Dendritic cell treated with granulocyte-macrophage colony-stimulating factor and Interleukin-4, amounts not matched to agents 40 ng/mL and 50 ng/mL, for 4 days (primary cell): ENCODE data around the gene ELP5.
"Not testable (repeated sequence)": the region's sequence is repeated elsewhere in the genome, so short reads cannot be mapped to it uniquely, and the experiment has no call there.

Source experiments
- H3K27ac Mint-ChIP-seq: one replicate; pipeline ENCODE4 v1.8.0; 2022; ENCODE audit warnings: mild to moderate bottlenecking, mixed read lengths
- H3K27me3 Mint-ChIP-seq: one replicate; pipeline ENCODE4 v1.8.0; 2022; ENCODE audit warnings: mild to moderate bottlenecking, mixed read lengths
- H3K36me3 Mint-ChIP-seq: one replicate; pipeline ENCODE4 v1.8.0; 2022; ENCODE audit warnings: low read depth, mixed read lengths
- H3K4me1 Mint-ChIP-seq: one replicate; pipeline ENCODE4 v1.8.0; 2022; ENCODE audit warnings: low read depth, mixed read lengths
- H3K4me3 Mint-ChIP-seq: one replicate; pipeline ENCODE4 v1.8.0; 2022; ENCODE audit warnings: mild to moderate bottlenecking, moderate library complexity, mixed read lengths
- H3K9me3 Mint-ChIP-seq: one replicate; pipeline ENCODE4 v1.8.0; 2022; ENCODE audit warnings: mixed read lengths
- intact Hi-C: fragments of 100-400 bp; cut with micrococcal nuclease; formaldehyde crosslinking; loops from one replicate; pipeline ENCODE4 v1.15.0; 2022

ELP5 gene

DNA sequence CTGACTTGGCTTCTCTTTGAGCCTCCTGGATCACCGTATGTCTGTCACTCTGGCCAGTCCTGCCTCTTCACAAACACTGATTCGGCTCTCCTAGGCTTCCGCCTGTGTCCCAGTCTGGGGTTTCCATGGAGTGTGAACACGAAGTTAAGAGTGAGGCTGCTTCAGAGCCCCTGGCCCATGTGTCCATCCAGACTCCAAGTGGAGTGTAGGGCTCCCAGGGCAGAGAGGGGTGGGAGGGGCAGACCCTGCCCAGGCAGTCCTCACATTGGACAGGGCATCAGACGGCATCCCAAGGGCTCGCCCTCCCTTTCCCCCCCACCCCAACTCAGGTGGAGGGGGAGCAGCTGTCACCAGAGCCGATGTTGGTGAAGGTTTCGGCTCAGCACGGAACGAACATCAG lies 8.2 kb upstream of the ELP5 start:
- H3K27ac Mint-ChIP-seq = peak overlapping the region; percentile 98
- not testable (repeated sequence) for H3K27me3 Mint-ChIP-seq, H3K9me3 Mint-ChIP-seq
- peaks cover 54% of the 10 kb centered on the region for H3K4me1 Mint-ChIP-seq
- peak overlapping the region; percentile 98 for H3K4me3 Mint-ChIP-seq
- intact Hi-C loops = loop anchor here (5.0 kb wide), 1 partner anchor 38 kb away; the partner anchor contains the start of gene SLC2A4
- peaks cover 87% of the 10 kb centered on the region for H3K36me3 Mint-ChIP-seq

DNA sequence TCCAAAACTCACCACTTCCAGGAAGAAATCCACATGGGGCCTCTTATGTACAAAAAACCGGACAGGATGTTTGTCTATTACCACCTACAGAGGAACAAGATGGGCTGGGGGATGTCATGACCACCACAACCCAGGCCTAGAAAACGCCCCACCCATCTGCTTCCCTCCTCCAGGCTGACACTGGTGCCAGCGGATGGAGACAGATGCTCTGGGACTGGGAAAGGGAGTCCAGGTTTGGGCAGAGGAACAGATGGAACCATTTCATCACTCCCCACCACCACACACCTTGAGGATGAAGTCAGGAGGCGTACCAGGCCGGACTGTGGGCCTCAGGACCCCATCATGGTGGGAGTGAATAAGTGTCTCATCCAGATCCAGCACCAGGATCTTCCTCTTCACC lies 5.2 kb upstream of the ELP5 start:
- no peaks in the 10 kb centered on the region for H3K9me3 Mint-ChIP-seq
- peaks cover 57% of the 10 kb centered on the region for H3K4me1 Mint-ChIP-seq
- intact Hi-C loops = no loop called here
- H3K4me3 Mint-ChIP-seq = no peak overlapping the region
- H3K27ac Mint-ChIP-seq = no peak overlapping the region
- H3K36me3 Mint-ChIP-seq = peaks cover 81% of the 10 kb centered on the region
- no peaks in the 10 kb centered on the region for H3K27me3 Mint-ChIP-seq

DNA sequence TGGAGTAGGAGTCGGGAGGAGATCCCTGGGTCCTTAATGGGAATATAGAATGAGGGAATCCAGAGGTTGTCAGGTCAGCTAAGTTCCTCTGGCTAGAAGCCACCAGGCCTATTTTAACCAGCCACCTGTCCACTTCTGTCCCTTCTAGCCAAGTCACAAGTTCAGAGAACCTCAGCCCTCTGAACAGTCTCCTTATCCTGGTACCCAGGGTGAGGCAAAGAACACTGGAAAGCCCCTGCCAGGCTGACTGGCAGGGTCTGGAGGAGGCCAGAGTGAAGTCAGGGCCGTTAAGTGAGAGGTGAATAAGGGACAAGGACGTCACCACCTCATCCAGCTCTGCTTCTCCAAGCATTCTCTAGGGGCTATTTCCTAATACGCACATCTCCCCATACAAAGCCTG lies 3.2 kb upstream of the ELP5 start:
- peaks cover 80% of the 10 kb centered on the region for H3K36me3 Mint-ChIP-seq
- intact Hi-C loops = no loop called here
- no peaks in the 10 kb centered on the region for H3K9me3 Mint-ChIP-seq
- peak overlapping the region; percentile 100 for H3K27ac Mint-ChIP-seq
- no peak overlapping the region for H3K4me3 Mint-ChIP-seq
- H3K27me3 Mint-ChIP-seq = no peaks in the 10 kb centered on the region
- H3K4me1 Mint-ChIP-seq = peaks cover 65% of the 10 kb centered on the region

DNA sequence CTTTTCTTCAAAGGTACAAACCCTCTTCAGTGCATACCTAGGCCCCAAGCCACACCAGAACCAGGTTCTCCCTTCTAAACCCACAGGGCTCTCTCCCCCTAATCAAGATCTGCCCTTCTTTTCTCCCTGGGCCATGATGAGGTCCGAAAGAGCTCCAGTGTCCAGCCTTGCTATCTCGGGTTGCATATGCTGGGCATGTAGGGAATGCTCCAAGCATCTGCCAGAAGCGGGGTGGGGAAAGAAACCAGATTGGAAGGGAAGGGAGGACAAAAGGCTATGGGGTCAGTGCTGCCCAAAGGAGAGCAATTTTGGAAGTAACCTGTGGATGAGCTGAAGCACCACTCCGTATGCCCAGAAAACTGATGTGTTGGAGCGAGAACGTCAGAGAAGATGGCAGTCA lies 2.8 kb upstream of the ELP5 start:
- peaks cover 61% of the 10 kb centered on the region for H3K4me1 Mint-ChIP-seq
- no peaks in the 10 kb centered on the region for H3K27me3 Mint-ChIP-seq
- peak overlapping the region; percentile 100 for H3K27ac Mint-ChIP-seq
- H3K9me3 Mint-ChIP-seq = no peaks in the 10 kb centered on the region
- peaks cover 80% of the 10 kb centered on the region for H3K36me3 Mint-ChIP-seq
- peak overlapping the region; percentile 96 for H3K4me3 Mint-ChIP-seq
- intact Hi-C loops = no loop called here

DNA sequence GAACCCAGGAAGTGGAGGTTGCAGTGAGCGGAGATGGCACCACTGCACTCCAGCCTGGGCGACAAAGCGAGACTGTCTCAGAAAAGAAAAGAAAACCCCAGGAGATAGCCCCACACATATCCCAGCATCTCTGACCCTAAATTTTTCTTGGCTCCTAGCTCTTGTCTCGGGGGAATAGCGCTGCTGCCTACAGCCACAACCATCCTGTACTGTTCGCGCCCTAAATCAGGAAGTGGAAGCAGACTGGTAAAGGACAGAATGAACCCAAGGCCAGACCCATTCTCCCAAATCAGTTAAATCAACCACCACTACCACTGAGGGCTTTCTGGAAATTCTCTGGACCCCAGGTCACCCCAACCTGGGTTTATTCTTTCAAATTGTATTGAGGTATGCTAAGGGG lies 2.2 kb upstream of the ELP5 start:
- Mint-ChIP-seq H3K36me3 (peaks cover 80% of the 10 kb centered on the region), H3K27ac (peak overlapping the region; percentile 100), H3K9me3 (no peaks in the 10 kb centered on the region), H3K4me1 (peaks cover 59% of the 10 kb centered on the region), H3K27me3 (no peaks in the 10 kb centered on the region), H3K4me3 (peak overlapping the region; percentile 96)
- intact Hi-C loops = loop anchor here (5.0 kb wide), 2 partner anchors 33 to 57 kb away; partner anchors contain the start of genes ACADVL, DLG4 and EIF5A

DNA sequence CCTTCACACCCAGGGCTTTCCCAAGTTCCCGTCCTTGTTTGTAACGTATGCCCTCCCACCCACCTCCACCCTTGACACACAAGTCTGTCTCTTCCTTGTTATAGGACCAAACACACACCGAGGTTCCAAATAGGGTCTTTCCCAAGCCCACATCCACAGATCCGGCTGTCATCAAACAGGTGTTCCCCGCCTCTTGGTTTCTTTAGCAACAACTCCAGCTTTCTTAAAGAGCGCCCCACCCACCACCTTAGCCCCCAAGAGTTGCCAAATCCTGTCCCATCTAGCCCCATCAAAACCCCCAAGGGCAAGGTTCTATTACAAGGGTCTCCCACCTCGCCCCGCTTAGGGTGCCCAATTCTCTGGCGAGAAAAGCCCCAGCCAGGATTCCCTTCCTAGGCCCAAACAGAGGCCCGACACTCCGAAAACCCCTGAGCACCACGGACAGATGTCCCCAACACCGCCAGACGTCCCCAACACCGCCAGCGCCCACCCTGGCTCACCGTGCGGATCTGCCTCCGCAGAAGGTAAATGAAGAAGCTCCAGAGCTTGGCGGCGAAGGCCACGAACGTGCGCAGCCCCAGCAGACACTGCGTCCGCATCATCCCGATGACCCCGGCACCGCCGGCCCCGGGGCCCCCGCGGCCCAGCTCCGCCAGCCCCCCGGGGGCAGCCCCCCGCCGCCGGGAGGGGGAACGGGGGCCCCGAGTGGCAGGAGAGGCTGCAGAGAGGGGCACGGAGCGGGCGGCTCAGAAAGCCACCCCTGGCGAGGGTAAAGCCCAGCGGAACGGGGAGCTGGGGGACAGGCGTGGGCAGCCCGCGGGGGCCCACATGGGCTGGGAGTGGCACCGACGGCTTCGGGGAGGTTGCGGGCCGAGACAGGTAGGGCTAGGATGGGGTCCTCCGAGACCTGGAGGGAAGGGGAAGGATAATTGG lies 1.1 kb upstream of the ELP5 start:
- Mint-ChIP-seq H3K27ac (peak overlapping the region; percentile 100), H3K4me1 (peaks cover 58% of the 10 kb centered on the region), H3K36me3 (peaks cover 82% of the 10 kb centered on the region), H3K4me3 (peak overlapping the region; percentile 96), H3K27me3 (no peaks in the 10 kb centered on the region), H3K9me3 (no peaks in the 10 kb centered on the region)
- intact Hi-C loops = loop anchor here (5.0 kb wide), 2 partner anchors 34 to 56 kb away; partner anchors contain the start of genes ACADVL, DLG4 and EIF5A

DNA sequence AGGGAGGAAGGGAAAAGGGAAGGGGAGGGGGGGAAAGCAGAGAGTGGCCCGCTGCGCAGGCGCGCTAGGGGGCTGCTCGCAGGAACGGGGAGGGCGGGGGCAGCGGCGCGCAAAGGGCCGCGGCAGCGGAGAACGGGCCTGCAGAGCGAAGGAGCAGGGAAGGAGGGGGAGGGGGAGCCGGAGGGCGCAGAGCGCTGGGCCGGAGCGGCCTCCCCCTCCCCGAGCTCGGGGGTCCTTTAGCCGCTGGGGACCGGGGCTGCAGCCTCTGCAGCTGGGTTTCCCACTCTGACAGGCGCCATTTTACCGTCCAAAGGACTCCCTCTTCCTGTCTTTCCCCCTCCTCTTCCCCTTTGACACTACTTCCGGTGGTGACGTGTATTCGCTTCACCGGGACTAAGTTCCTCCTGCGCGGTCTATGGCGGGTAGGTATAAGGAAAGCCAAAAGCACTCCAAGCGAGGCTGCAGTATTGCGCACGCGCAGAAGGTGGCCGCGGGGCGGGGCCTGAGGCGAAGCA lies 297 bp upstream of the ELP5 start, which contains the start of gene CTDNEP1:
TSS of gene CTDNEP1 (minus strand) at position 74 of the 515 bp plus-strand sequence. CDS start 438 bp downstream, outside the sequence.
- Mint-ChIP-seq H3K4me3 (peak within 1 kb of the TSS; percentile 96), H3K9me3 (no peaks in the 10 kb centered on the region), H3K27me3 (no peaks in the 10 kb centered on the region), H3K36me3 (peaks cover 82% of the 10 kb centered on the region), H3K4me1 (peaks cover 50% of the 10 kb centered on the region), H3K27ac (peak within 1 kb of the TSS; percentile 100)
- intact Hi-C loops = loop anchor here (1.0 to 5.0 kb wide), 5 partner anchors 9 to 56 kb away; partner anchors contain the start of genes ACADVL, DLG4, EIF5A and GABARAP

DNA sequence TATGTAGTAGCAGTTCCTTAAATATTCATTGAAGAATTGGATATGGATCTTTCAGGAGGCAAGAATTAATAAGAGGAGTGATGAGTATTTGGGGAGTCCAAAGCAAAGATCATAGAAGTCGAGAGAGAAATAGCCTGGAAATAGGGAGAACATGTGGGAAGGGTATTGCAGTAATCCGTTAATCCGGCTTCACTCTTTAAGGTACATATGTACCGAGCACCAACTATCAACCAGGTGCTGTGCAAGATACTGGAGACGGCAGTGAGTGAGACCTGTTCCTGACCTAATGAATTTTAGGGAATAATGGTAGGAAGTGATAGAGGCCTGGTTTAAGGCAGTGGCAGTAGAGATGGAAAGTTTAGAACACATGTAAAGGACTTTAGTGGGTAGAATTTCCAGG lies 1.1 kb downstream of the ELP5 start:
- intact Hi-C loops = loop anchor here (5.0 kb wide), 2 partner anchors 36 to 54 kb away; partner anchors contain the start of genes ACADVL, DLG4 and EIF5A
- peaks cover 48% of the 10 kb centered on the region for H3K4me1 Mint-ChIP-seq
- H3K27me3 Mint-ChIP-seq = no peaks in the 10 kb centered on the region
- no peaks in the 10 kb centered on the region for H3K9me3 Mint-ChIP-seq
- peak overlapping the region; percentile 100 for H3K27ac Mint-ChIP-seq
- peak overlapping the region; percentile 96 for H3K4me3 Mint-ChIP-seq
- H3K36me3 Mint-ChIP-seq = peaks cover 88% of the 10 kb centered on the region

DNA sequence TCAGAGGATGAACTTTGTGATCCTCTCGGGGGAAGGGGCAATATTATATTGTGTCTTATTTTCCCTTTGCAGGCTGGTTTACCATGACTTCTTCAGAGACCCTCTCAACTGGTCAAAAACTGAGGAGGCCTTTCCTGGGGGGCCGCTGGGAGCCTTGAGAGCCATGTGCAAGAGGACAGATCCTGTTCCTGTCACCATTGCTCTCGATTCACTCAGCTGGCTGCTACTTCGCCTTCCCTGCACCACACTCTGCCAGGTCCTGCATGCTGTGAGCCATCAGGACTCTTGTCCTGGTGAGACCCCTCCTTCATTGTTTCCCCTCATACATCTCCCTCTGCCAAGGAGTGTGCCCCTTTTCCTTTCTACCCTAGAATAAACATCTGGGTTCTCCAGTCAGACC lies 2.5 kb downstream of the ELP5 start:
- peaks cover 49% of the 10 kb centered on the region for H3K4me1 Mint-ChIP-seq
- no peaks in the 10 kb centered on the region for H3K9me3 Mint-ChIP-seq
- H3K4me3 Mint-ChIP-seq = no peak overlapping the region
- peaks cover 87% of the 10 kb centered on the region for H3K36me3 Mint-ChIP-seq
- H3K27ac Mint-ChIP-seq = peak overlapping the region; percentile 61
- H3K27me3 Mint-ChIP-seq = no peaks in the 10 kb centered on the region
- intact Hi-C loops = loop anchor here (5.0 kb wide), 2 partner anchors 37 to 53 kb away; partner anchors contain the start of genes ACADVL, DLG4 and EIF5A

DNA sequence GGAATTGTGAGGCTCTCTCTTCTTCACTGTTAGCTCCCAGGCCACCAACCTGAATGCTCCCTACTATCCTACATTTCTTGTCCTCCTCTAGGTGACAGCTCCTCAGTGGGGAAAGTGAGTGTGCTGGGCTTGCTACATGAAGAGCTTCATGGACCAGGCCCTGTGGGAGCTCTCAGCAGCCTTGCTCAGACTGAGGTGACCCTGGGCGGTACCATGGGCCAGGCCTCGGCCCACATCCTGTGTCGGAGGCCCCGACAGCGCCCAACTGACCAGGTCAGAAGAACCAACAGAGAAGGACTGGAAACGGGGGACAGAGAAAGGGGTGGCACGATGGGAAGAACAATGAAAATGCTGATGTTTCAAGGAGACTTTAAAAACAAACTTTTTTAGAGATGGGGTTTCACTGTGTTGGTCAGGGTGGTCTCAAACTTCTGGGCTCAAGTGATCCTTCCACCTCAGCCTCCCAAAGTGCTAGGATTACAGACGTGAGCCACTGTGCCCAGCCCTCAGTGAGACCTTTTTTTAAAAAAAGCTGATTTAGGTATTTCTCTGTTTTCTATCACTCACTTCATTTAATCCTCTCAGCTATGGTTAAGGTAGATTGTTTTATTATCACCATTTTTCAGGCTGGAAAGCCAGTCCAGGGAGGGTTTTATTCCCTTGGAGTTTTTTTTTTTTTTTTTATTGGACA lies 4.9 kb downstream of the ELP5 start:
- Mint-ChIP-seq H3K36me3 (peaks cover 72% of the 10 kb centered on the region), H3K4me3 (no peak overlapping the region), H3K27me3 (peaks cover 12% of the 10 kb centered on the region), H3K27ac (no peak overlapping the region), H3K4me1 (peaks cover 43% of the 10 kb centered on the region), H3K9me3 (no peaks in the 10 kb centered on the region)
- intact Hi-C loops = no loop called here

DNA sequence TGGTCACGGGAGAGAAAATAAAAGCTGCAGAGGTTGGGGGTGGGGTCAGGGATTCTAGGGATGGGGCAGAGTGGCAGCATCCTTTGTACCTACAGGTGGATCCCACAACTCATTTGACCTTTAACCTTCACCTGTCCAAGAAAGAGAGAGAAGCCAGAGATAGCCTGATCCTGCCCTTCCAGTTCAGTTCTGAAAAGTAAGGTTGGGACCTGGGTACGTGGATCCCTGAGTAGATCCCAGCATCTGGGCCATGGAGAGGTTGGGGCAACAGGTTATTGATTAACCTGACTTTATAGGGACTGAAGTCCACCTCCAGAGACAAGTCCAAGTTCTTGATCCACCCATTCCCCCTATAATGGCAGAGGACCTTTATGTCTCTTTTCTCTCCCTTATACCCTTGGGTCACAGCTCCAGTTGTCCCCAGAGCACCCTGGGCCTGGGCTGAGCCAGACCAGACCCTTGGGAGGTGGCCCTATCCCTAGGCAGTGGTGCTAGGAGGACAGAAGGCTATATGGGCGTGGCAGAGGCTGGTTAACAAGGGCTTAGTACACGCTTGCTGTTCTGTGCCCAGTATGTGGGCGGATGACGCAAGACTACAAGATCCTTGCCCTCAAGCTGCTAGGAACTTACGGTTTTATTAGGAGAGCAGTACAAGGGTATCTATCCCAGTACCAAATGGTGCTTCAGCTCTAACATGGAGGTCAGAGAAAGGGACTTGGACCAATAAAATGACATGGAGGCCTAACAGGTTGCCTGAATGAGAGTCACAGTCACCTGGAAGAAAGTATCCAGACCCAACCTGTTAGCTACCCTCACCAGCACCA lies 6.9 kb downstream of the ELP5 start:
- intact Hi-C loops = no loop called here
- Mint-ChIP-seq H3K36me3 (peaks cover 52% of the 10 kb centered on the region), H3K27me3 (peaks cover 27% of the 10 kb centered on the region), H3K27ac (peak overlapping the region; percentile 51), H3K4me3 (no peak overlapping the region), H3K9me3 (no peaks in the 10 kb centered on the region), H3K4me1 (peaks cover 45% of the 10 kb centered on the region)

DNA sequence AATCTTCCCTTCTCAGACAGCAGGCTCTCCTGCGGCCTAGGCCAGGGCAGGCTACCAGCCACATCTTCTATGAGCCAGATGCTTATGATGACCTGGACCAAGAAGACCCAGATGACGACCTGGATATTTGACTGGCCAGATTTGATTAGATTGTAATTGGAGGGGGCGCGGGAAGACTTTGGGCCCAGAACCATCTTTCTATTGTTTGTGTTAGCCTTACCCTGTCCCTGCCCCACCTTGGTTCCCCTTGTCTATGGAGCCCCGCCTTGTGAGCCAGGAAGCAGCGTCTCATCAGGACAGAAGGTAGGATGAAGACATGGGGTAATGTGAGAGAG lies 7.5 kb downstream of the ELP5 start:
- Mint-ChIP-seq H3K36me3 (peaks cover 46% of the 10 kb centered on the region), H3K4me3 (no peak overlapping the region), H3K27me3 (peaks cover 33% of the 10 kb centered on the region), H3K4me1 (peaks cover 47% of the 10 kb centered on the region), H3K9me3 (no peaks in the 10 kb centered on the region), H3K27ac (peak overlapping the region; percentile 51)
- intact Hi-C loops = no loop called here

DNA sequence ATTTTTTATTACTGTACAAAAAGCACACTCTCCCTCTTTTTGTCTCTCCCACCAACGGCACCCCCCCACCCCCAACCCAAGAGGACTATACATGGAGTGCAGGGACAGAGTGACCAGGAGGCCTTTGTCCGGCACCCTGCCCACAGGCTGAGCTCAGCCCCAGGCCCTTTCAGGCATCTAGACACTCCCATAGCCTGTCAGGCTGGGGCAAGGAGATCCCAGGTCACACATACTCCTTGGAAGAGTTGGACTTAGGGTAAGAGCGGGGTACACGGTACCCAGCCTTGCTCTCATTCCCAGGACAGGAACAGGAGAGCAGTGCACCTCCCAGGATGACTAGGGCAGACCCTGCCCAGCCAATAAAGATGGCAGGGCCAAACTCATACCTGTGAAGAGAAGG lies 8.1 kb downstream of the ELP5 start:
- no peak overlapping the region for H3K4me3 Mint-ChIP-seq

More for the DNA sequence above, 8.1 kb downstream of the ELP5 start:
- H3K4me1 Mint-ChIP-seq = peaks cover 43% of the 10 kb centered on the region
- peaks cover 40% of the 10 kb centered on the region for H3K36me3 Mint-ChIP-seq
- peaks cover 39% of the 10 kb centered on the region for H3K27me3 Mint-ChIP-seq
- no peaks in the 10 kb centered on the region for H3K9me3 Mint-ChIP-seq
- intact Hi-C loops = no loop called here
- no peak overlapping the region for H3K27ac Mint-ChIP-seq
